Measurements from ENCODE around the gene LHX4. TPM values are rescaled to one million over a fixed set of nuclear protein-coding genes. Genes with fewer than 3 reads are reported as not detected.
A peak's percentile ranks its signal among the peaks of the same experiment; 100 is the strongest.

LHX4 gene
- total RNA-seq, 1 experiment from 2014 or later: 4.2 TPM

DNA sequence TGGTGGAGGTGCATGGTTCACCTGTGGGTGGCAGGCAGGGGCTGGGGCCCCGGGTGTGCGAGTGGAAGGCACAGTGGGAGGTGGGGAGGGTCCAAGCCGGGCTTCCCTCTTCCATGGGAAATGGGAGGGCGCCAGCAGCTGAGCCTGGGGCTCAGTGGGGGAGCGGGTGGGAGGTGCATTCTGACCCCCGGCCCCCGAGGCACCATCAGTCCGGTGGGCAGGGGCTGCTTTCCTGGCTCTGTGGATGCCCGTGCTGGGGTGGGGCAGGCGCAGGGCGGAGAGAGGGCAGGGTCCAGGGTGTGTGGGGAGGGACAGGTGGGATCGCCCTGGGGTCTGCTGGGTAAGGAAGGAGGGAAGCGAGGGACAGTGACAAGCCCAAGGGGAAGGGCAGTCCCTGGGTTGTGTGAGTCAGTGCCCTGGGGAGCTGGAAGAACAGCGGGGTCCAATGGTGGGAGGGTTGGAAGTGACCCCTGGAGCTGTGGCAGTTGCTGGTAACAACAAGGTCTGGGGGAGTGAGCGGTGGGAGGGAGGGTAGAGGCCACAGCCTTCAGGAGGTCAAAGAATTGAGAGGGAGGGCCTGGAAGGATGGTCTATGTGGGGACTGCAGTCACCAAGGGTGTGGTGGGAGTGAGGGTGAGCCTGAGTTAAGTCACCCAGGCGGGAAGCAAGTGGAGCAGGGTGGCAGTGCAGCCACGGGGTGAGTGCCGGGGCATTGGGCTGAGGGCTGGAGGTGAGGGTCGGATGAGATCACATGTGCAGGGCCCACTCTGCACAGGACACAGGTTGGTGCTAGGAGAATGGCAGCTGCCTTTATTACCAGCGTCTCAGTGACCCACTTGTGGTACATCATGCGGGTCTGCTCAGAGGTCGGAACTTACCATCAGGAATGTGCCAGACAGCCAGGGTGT is 29.6 kb downstream of the LHX4 start:
- H3K27me3 ChIP-seq: no peaks in the 10 kb centered on the region

GRCh38 chr1:180260541-180260940 is 30.5 kb downstream of the LHX4 start:
- no peak overlapping the region for H3K27ac ChIP-seq
- H3K4me3 ChIP-seq: no peak overlapping the region
- H3K4me1 ChIP-seq: peaks cover 25% of the 10 kb centered on the region
- no peaks in the 10 kb centered on the region for H3K27me3 ChIP-seq
- no peaks in the 10 kb centered on the region for H3K36me3 ChIP-seq
- no peaks in the 10 kb centered on the region for H3K9me3 ChIP-seq (replicated peaks)
- DNase-seq: no peak

More for the DNA sequence above, 29.6 kb downstream of the LHX4 start:
- Histone ChIP-seq H3K9me3 (replicated peaks) (no peaks in the 10 kb centered on the region), H3K36me3 (no peaks in the 10 kb centered on the region), H3K4me1 (peaks cover 31% of the 10 kb centered on the region), H3K4me3 (no peak overlapping the region), H3K27ac (no peak overlapping the region)
- no peak for DNase-seq

- no peak overlapping the region for H3K27ac ChIP-seq
- H3K9me3 ChIP-seq (replicated peaks): no peaks in the 10 kb centered on the region
- no peaks in the 10 kb centered on the region for H3K36me3 ChIP-seq
- DNase-seq: no peak
- H3K4me1 ChIP-seq: peaks cover 20% of the 10 kb centered on the region
- H3K4me3 ChIP-seq: no peak overlapping the region
- no peaks in the 10 kb centered on the region for H3K27me3 ChIP-seq
These were observed 31.0 kb downstream of the LHX4 start for GRCh38 chr1:180261030-180261429.

GRCh38 chr1:180261524-180262155 is 31.6 kb downstream of the LHX4 start:
- H3K4me1 ChIP-seq: peaks cover 16% of the 10 kb centered on the region
- H3K27me3 ChIP-seq: no peaks in the 10 kb centered on the region
- H3K4me3 ChIP-seq: no peak overlapping the region
- no peaks in the 10 kb centered on the region for H3K9me3 ChIP-seq (replicated peaks)
- no peak for DNase-seq
- H3K36me3 ChIP-seq: no peaks in the 10 kb centered on the region
- H3K27ac ChIP-seq: no peak overlapping the region

GRCh38 chr1:180262628-180263488 is 32.8 kb downstream of the LHX4 start:
- Histone ChIP-seq H3K4me1 (peaks cover 20% of the 10 kb centered on the region), H3K27ac (no peak overlapping the region), H3K9me3 (replicated peaks) (no peaks in the 10 kb centered on the region), H3K36me3 (no peaks in the 10 kb centered on the region), H3K4me3 (no peak overlapping the region), H3K27me3 (no peaks in the 10 kb centered on the region)
- DNase-seq: peak; percentile 64 to 69

DNA sequence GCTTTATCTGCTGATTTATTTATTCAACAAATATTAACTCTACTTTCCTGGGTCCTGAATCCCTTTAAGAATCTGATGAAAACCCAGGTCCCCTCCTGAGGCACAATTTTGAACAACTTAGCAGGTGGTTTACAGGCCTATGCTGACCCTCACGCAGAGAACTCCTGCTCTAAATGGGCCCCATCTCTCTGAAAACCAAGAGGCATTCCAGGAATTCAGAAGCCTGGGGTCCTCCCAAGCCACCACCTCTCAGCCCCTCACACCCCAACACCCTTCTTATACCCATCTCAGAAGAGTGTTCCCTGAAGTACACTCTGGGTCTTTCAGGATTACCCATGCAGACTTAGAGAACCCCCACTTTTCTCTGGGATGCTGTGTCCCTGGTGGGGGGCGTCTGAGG is 34.5 kb downstream of the LHX4 start:
- DNase-seq: no peak
- Histone ChIP-seq H3K36me3 (no peaks in the 10 kb centered on the region), H3K4me1 (peaks cover 37% of the 10 kb centered on the region), H3K27me3 (no peaks in the 10 kb centered on the region), H3K27ac (no peak overlapping the region), H3K9me3 (replicated peaks) (no peaks in the 10 kb centered on the region), H3K4me3 (no peak overlapping the region)

GRCh38 chr1:180265201-180265600 is 35.1 kb downstream of the LHX4 start:
- Histone ChIP-seq H3K27ac (no peak overlapping the region), H3K4me3 (no peak overlapping the region), H3K9me3 (replicated peaks) (no peaks in the 10 kb centered on the region), H3K4me1 (peaks cover 43% of the 10 kb centered on the region), H3K27me3 (no peaks in the 10 kb centered on the region), H3K36me3 (no peaks in the 10 kb centered on the region)
- DNase-seq: no peak

- Histone ChIP-seq H3K9me3 (replicated peaks) (no peaks in the 10 kb centered on the region), H3K4me3 (no peak overlapping the region), H3K36me3 (no peaks in the 10 kb centered on the region), H3K4me1 (peaks cover 50% of the 10 kb centered on the region), H3K27me3 (no peaks in the 10 kb centered on the region), H3K27ac (no peak overlapping the region)
- no peak for DNase-seq
These were observed 35.8 kb downstream of the LHX4 start for GRCh38 chr1:180265871-180266270.

DNA sequence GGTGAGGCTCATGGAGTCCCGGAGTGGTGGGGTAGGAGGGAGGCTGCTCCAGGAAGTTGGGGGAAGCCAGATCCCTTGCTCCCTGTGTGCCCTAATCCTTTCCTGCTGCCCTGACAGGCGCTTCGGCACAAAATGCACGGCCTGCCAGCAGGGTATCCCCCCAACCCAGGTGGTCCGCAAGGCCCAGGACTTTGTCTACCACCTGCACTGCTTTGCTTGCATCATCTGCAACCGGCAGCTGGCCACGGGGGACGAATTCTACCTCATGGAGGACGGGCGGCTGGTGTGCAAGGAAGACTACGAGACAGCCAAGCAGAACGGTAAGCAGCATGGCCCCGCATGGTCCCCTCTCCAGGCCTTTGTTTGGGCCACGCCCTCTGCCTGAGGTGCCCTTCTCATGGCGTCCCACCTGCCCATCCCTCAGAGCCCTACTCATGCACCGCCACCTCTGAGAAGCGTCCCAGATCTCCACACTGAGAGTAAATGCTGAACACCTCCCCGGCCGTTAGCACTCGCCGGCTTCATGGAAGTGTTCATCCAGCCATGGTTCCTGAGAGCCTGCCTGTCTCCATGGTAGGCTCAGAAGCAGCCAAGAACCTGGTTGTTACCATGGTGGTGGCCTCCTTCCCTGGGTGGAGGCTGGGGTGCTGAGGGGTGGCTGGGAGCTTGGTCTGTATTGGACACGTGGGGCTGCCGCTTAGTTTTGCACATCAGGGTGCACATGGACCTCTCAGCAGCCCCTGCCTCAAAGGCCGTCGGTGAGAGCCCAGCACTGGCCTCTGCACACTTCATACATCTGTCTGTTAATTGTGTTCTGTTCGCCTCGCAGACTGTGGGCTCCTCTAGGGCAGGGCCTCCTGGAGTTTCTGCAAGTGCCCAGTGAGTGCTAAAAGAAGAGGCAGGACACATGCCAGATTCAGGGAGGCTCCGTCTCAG is 36.5 kb downstream of the LHX4 start:
- Histone ChIP-seq H3K27ac (no peak overlapping the region), H3K4me3 (no peak overlapping the region), H3K27me3 (no peaks in the 10 kb centered on the region), H3K4me1 (peaks cover 55% of the 10 kb centered on the region), H3K9me3 (replicated peaks) (no peaks in the 10 kb centered on the region), H3K36me3 (no peaks in the 10 kb centered on the region)
- DNase-seq: no peak

DNA sequence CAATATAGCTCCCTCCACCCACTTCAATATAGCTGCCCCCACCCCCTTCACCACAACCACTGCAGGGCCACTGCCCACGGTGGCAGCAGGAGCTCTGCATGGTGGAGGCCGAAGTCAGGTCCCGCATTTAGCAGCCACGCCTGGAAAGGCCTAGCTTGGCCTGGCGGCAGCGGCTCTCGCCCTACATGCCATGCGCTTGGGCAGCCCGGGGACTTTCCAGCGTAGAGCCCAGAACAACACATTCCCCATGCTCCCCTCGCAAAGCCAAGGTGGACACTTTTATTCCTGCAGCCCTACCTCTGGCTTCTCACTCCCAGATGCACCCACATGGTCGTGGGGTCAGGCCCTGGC is 37.1 kb downstream of the LHX4 start:
- no peak overlapping the region for H3K27ac ChIP-seq
- H3K9me3 ChIP-seq (replicated peaks): no peaks in the 10 kb centered on the region
- H3K36me3 ChIP-seq: no peaks in the 10 kb centered on the region
- peaks cover 61% of the 10 kb centered on the region for H3K4me1 ChIP-seq
- H3K4me3 ChIP-seq: no peak overlapping the region
- H3K27me3 ChIP-seq: no peaks in the 10 kb centered on the region
- no peak for DNase-seq

GRCh38 chr1:180267761-180268555 is 37.9 kb downstream of the LHX4 start:
- H3K4me3 ChIP-seq: no peak overlapping the region
- peak in 1 of 2 experiments; percentile 46 for DNase-seq
- H3K9me3 ChIP-seq (replicated peaks): no peaks in the 10 kb centered on the region
- H3K27me3 ChIP-seq: no peaks in the 10 kb centered on the region
- no peaks in the 10 kb centered on the region for H3K36me3 ChIP-seq
- peaks cover 56% of the 10 kb centered on the region for H3K4me1 ChIP-seq
- peak overlapping the region; percentile 36; the same call in 1 of the 2 replicates for H3K27ac ChIP-seq

GRCh38 chr1:180268556-180269075 is 38.6 kb downstream of the LHX4 start:
- DNase-seq: peak; percentile 44 to 68
- Histone ChIP-seq H3K4me3 (no peak overlapping the region), H3K36me3 (0 out of 2 replicates have a peak, but pooled peaks cover 1% of the 10 kb centered on the region), H3K9me3 (replicated peaks) (no peaks in the 10 kb centered on the region), H3K4me1 (peaks cover 52% of the 10 kb centered on the region), H3K27me3 (no peaks in the 10 kb centered on the region), H3K27ac (peak overlapping the region; percentile 36; the same call in 1 of the 2 replicates)
